ENCODE results near the gene HIPK2. TPM values are rescaled to one million over a fixed set of nuclear protein-coding genes. Genes with fewer than 3 reads are reported as not detected.
"Not testable (repeated sequence)": the region's sequence is repeated elsewhere in the genome, so short reads cannot be mapped to it uniquely, and the experiment has no call there.

HIPK2 gene
- total RNA-seq, 2 donors from 2014 or later, result 22.1 to 26.4 TPM

DNA sequence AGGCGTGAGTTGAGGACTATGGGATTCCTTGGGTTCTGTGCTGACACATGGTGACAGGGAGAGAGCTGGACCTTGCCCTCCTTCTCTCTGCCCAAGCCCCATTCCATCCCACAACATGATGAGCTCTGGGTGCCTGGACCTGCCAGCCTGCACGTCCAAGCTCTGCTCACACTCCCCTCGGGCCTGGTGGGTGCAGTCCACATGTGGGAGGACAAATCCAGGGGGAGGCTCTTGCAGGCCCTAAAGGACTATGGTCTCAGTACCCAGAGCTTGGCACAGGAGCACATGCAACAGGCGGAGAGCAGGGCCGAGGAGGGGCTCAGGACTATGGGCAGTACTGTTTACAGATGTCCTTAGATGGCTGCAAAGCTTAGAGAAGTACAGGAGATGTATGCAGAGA lies 162.9 kb downstream of the HIPK2 start:
- TF ChIP-seq, protein P1, sequence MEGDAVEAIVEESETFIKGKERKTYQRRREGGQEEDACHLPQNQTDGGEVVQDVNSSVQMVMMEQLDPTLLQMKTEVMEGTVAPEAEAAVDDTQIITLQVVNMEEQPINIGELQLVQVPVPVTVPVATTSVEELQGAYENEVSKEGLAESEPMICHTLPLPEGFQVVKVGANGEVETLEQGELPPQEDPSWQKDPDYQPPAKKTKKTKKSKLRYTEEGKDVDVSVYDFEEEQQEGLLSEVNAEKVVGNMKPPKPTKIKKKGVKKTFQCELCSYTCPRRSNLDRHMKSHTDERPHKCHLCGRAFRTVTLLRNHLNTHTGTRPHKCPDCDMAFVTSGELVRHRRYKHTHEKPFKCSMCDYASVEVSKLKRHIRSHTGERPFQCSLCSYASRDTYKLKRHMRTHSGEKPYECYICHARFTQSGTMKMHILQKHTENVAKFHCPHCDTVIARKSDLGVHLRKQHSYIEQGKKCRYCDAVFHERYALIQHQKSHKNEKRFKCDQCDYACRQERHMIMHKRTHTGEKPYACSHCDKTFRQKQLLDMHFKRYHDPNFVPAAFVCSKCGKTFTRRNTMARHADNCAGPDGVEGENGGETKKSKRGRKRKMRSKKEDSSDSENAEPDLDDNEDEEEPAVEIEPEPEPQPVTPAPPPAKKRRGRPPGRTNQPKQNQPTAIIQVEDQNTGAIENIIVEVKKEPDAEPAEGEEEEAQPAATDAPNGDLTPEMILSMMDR (IDR thresholded peaks at IDR 0.05), result no peak
- no peak for TF ChIP-seq POLR2A (IDR thresholded peaks at IDR 0.05)
- Histone ChIP-seq H3K27ac (no peak overlapping the region), H3K4me1 (no peaks in the 10 kb centered on the region), H3K36me3 (replicated peaks in 1 of 2; ENCODE audit: insufficient read depth in 1 of 2, low read depth in 2 of 2) (peaks cover 3 to 18% of the 10 kb centered on the region in 2 donors), H3K9me3 (no peaks in the 10 kb centered on the region), H3K27me3 (no peaks in the 10 kb centered on the region), H3K4me3 (no peak overlapping the region)
- ATAC-seq (peak; percentile 18), DNase-seq (no peak)
- WGBS, 2 donors, result 91% methylated on average over 4 to 5 of the region's 5 CpGs
- intact Hi-C loops (cut with DNase I), result no loop called here

DNA sequence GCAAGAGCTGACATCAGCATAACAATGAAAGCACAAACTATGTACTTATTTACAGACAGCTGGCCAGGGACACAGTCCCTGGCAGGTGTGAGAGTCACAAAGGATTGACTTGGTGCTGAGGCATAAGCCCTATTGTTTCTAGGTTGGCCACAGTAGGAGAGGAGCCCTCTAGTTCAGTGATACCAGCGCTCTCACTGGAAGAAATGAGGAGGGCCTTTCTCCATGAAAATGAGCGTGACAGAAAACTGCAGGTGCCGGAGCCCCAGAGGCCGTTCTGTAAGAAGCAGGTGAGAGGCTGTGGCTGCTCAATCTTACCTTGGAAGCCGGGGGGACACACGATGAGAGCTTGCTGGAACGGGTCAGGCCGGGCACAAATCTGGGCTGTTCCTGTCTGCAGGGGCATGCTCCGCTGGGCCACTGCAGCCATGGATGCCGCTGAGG lies 163.8 kb downstream of the HIPK2 start:
- intact Hi-C loops (cut with DNase I), result no loop called here
- H3K27me3 ChIP-seq, result no peaks in the 10 kb centered on the region
- H3K4me1 ChIP-seq, result no peaks in the 10 kb centered on the region
- ATAC-seq (no peak), DNase-seq (no peak)
- no peak overlapping the region for H3K27ac ChIP-seq
- no peaks in the 10 kb centered on the region for H3K9me3 ChIP-seq
- H3K36me3 ChIP-seq (replicated peaks in 1 of 2; ENCODE audit: insufficient read depth in 1 of 2, low read depth in 2 of 2), result peaks cover 3 to 18% of the 10 kb centered on the region in 2 donors
- no peak overlapping the region for H3K4me3 ChIP-seq
- WGBS, 2 donors, result 88 to 97% methylated on average over 6 to 10 of the region's 10 CpGs
- TF ChIP-seq POLR2A (IDR thresholded peaks at IDR 0.05), result no peak
- TF ChIP-seq, protein P1 (IDR thresholded peaks at IDR 0.05), result no peak

DNA sequence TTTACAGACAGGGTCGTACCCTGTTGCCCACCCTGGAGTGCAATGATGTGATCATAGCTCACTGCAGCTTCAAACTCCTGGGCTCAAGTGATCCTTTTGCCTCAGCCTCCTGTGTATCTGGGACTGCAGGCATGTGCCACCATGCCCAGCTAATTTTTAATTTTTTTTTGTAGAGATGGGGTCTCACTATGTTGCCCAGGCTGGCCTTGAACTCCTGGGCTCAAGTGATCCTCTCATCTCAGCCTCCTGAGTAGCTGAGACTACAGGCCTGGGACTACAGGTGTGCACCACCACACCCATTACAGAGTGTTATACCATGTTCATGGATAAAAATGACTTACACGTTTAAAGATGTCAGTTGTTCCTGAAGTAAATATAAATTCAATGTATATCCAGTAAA lies 166.2 kb downstream of the HIPK2 start:
- WGBS, 2 donors, result 91 to 97% methylated on average over 2 of the region's 2 CpGs
- DNase-seq; H3K9me3 ChIP-seq; ATAC-seq; H3K4me3 ChIP-seq; H3K4me1 ChIP-seq; H3K27me3 ChIP-seq; intact Hi-C loops (cut with DNase I); H3K27ac ChIP-seq: not testable (repeated sequence)
- H3K36me3 ChIP-seq (replicated peaks in 1 of 2; ENCODE audit: insufficient read depth in 1 of 2, low read depth in 2 of 2), result peaks cover 3 to 18% of the 10 kb centered on the region in 2 donors

DNA sequence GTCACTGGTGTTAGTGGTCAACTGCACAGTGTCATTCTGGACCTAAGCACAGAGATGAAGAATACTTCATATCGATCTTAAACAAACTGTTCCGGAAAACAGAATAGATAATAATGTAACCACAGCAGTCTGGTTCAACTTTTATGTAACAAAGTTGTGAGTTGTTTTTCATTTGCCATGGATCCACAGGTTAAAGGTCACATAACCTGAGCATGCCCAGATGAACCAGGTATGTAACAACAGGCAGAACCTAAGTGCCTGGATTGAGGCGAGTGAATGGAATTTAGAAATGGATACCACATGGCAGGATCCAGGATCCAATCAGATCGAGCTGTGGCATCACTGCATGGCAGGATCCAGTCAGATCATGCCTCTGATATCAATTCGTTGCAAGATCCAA lies 167.2 kb downstream of the HIPK2 start:
- Histone ChIP-seq H3K27ac (no peak overlapping the region), H3K27me3 (no peaks in the 10 kb centered on the region), H3K4me1 (no peaks in the 10 kb centered on the region), H3K9me3 (no peaks in the 10 kb centered on the region), H3K4me3 (no peak overlapping the region), H3K36me3 (replicated peaks in 1 of 2; ENCODE audit: insufficient read depth in 1 of 2, low read depth in 2 of 2) (peaks cover 3 to 18% of the 10 kb centered on the region in 2 donors)
- ATAC-seq (no peak), DNase-seq (no peak)
- TF ChIP-seq, protein P1 (IDR thresholded peaks at IDR 0.05), result no peak
- no peak for TF ChIP-seq POLR2A (IDR thresholded peaks at IDR 0.05)
- WGBS, 2 donors, result 77 to 80% methylated on average over 5 of the region's 5 CpGs
- intact Hi-C loops (cut with DNase I), result no loop called here

DNA sequence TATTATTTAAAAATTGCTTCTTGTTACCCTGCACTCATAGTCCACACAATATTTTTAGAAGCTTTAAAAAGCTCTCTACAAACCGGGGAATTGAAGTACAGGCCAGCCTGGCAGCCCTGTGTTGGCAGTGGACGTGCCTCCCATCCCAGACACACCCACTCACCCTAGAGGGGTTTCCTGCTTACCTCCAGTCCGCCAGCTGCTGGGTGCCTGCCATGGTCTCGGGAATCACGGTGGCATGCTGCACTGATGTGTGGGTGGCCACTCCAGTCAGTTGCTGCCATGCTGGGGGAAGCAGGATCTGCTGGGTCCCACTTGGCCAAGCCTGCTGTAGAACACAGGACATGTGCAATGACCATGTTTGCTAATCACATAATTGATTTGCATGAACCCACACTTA lies 173.9 kb downstream of the HIPK2 start:
- no peaks in the 10 kb centered on the region for H3K27me3 ChIP-seq
- H3K4me3 ChIP-seq, result no peak overlapping the region
- H3K36me3 ChIP-seq (replicated peaks in 1 of 2; ENCODE audit: insufficient read depth in 1 of 2, low read depth in 2 of 2), result peaks cover 5 to 17% of the 10 kb centered on the region in 2 donors
- intact Hi-C loops (cut with DNase I), result no loop called here
- H3K9me3 ChIP-seq, result no peaks in the 10 kb centered on the region
- DNase-seq (no peak), ATAC-seq (no peak)
- TF ChIP-seq POLR2A (IDR thresholded peaks at IDR 0.05), result no peak
- TF ChIP-seq, protein P1 (IDR thresholded peaks at IDR 0.05), result no peak
- H3K4me1 ChIP-seq, result peaks cover under 1% of the 10 kb centered on the region
- no peak overlapping the region for H3K27ac ChIP-seq
- 75 to 93% methylated on average over 5 of the region's 5 CpGs for WGBS, 2 donors

All from body of pancreas (tissue), 4 donors.